Right cardiac atrium (tissue), 5 donors: Measurements from ENCODE around the gene COL4A1. TPM values are rescaled to one million over a fixed set of nuclear protein-coding genes. Genes with fewer than 3 reads are reported as not detected.

Experiments used
- ATAC-seq, 2 donors: fragments of 200-7000 bp; cut with Tn5 transposase; one replicate each; pipeline versions ENCODE4 v1.8.0 to v1.9.1; 2020; ENCODE audit warnings: moderate library complexity in 2 of 2, mild to moderate bottlenecking in 1 of 2
- DNase-seq, 3 donors: peaks; one replicate each; pipeline ENCODE4 v3.0.0-alpha.2; 2020
- H3K27ac ChIP-seq: one replicate; pipeline ENCODE4 v1.5.1; 2013; ENCODE audit warnings: mild to moderate bottlenecking, low read length, control low read depth, moderate library complexity
- H3K27me3 ChIP-seq: one replicate; pipeline ENCODE4 v1.6.1; 2013; ENCODE audit not compliant: control insufficient read depth, insufficient read depth
- H3K4me1 ChIP-seq: one replicate; pipeline ENCODE4 v1.6.1; 2013; ENCODE audit warnings: low read length; ENCODE audit not compliant: control insufficient read depth, insufficient read depth
- H3K4me3 ChIP-seq: one replicate; pipeline ENCODE4 v1.5.1; 2013; ENCODE audit warnings: low read length, control low read depth
- H3K9me3 ChIP-seq: one replicate; pipeline ENCODE4 v1.6.1; 2013; ENCODE audit warnings: low read length; ENCODE audit not compliant: control insufficient read depth
- WGBS: extraction: QIAGEN DNeasy Blood & Tissue Kit; methylation state at CpG from one replicate; pipeline ENCODE4 v1.1.7; 2013; 5-methylcytosine and 5-hydroxymethylcytosine counted together
- intact Hi-C, 4 donors: fragments of 100-400 bp; cut with DNase I; formaldehyde crosslinking; loops; one replicate each; pipeline versions ENCODE4 v1.11.0 to v1.14.0; 2022 to 2023
- polyA plus RNA-seq: library from polyadenylated mRNA; stranded (reverse); fragments of 200-250 nt; gene quantifications from one replicate; pipeline ENCODE4 v1.2.3, GENCODE V29; 2013
- total RNA-seq, 4 donors: library from RNA; stranded (reverse); fragmentation: NEBNext Ultra II Directional; extraction: Animal tissue kit (Norgen Biotek cat#: 25700); gene quantifications; one replicate each; pipeline ENCODE4 v1.2.1, GENCODE V29; 2021
- donor health status: healthy with polysubstance abuse.
- donor health status: DM: no; HTN: yes; CAD: no.
- donor health status: DM: no; HTN: no; CAD: no.
- donor health status: DM: no; HTN: yes; CAD: no; lungs with severe emphysema.
- donor health status: DM: yes; HTN: yes; CAD: no.

The COL4A1 gene
- total and polyA plus RNA-seq, 5 donors, result 69.8 to 267 (median 102) TPM

DNA sequence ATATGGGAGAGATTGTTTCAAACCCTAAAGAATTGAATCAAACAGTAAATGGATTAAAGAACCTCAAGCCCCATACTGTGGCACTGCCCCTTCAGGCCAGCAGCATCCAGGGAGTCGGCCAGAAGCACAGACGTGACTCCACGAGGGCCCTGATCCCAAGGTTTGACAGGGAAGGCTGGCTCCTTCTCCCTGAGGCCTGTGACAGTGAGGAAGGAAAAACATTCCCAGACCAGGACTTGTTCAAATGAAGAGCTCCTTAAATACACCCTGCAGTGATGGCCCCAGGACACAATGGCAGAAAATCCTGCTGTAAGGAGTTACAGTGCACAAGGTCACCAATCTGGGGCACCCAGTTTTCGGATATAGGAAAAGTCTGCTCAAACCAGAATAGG, 91.0 kb downstream of the COL4A1 start:
- ATAC-seq, result peak in 1 of 2 donors; percentile 22
- no peaks in the 10 kb centered on the region for H3K27me3 ChIP-seq
- intact Hi-C loops, result loop anchor here in 1 of 4 donors (10.0 kb wide), 1 partner anchor 219 kb away; no protein-coding TSS in a partner anchor
- peak overlapping the region; percentile 69 for H3K27ac ChIP-seq
- WGBS, result 33% methylated on average over 4 of the region's 4 CpGs
- DNase-seq, result no peak
- no peak overlapping the region for H3K4me3 ChIP-seq
- peaks cover 23% of the 10 kb centered on the region for H3K4me1 ChIP-seq
- H3K9me3 ChIP-seq, result no peaks in the 10 kb centered on the region

DNA sequence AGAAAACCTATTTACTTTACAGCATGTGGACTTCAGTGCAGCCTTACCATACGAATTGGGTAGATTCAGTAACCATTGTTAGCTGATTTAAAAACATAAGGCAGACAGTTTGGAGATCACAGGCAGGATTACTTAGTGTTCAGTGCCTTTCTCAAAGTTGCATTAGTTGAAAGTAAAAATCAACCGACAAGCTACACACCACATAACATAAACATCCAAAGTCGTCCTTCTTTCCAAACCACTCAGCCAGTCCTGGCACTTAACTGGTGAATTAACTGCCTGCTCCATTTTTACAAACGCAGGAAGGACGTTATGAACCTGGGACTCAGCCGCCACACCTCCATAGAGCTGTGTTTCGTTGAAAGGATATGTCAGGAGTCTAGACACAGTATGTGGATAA, 91.4 kb downstream of the COL4A1 start:
- H3K27ac ChIP-seq, result peak overlapping the region; percentile 69
- H3K27me3 ChIP-seq, result no peaks in the 10 kb centered on the region
- H3K4me3 ChIP-seq, result no peak overlapping the region
- no peaks in the 10 kb centered on the region for H3K9me3 ChIP-seq
- 47% methylated on average over 7 of the region's 7 CpGs for WGBS
- no peak for DNase-seq
- intact Hi-C loops, result loop anchor here in 1 of 4 donors (10.0 kb wide), 1 partner anchor 219 kb away; no protein-coding TSS in a partner anchor
- H3K4me1 ChIP-seq, result peaks cover 20% of the 10 kb centered on the region
- no peak for ATAC-seq

DNA sequence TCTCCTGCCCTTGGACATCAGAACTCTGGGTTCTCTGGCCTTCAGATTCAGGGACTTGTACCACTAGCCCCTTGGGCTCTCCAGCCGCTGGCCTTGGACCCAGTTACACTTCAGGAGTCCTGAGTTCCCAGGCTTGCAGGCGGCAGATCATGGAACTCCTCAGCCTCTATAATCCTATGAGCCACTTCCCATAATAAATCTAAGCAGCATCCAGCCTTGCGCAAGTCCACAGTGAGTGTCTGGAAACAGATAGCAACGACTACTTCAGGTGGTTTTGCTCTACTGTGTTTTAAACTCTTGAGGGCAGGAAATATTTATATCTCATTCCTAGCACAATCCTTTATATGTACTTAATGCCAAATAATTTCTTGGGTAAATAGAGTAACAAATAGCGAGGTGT, 92.3 kb downstream of the COL4A1 start:
- 92% methylated on average over 5 of the region's 5 CpGs for WGBS
- H3K27me3 ChIP-seq, result no peaks in the 10 kb centered on the region
- intact Hi-C loops, result loop anchor here in 1 of 4 donors (10.0 kb wide), 1 partner anchor 220 kb away; no protein-coding TSS in a partner anchor
- H3K4me1 ChIP-seq, result peaks cover 19% of the 10 kb centered on the region
- no peak overlapping the region for H3K27ac ChIP-seq
- no peak for ATAC-seq
- no peaks in the 10 kb centered on the region for H3K9me3 ChIP-seq
- no peak for DNase-seq
- H3K4me3 ChIP-seq, result no peak overlapping the region

DNA sequence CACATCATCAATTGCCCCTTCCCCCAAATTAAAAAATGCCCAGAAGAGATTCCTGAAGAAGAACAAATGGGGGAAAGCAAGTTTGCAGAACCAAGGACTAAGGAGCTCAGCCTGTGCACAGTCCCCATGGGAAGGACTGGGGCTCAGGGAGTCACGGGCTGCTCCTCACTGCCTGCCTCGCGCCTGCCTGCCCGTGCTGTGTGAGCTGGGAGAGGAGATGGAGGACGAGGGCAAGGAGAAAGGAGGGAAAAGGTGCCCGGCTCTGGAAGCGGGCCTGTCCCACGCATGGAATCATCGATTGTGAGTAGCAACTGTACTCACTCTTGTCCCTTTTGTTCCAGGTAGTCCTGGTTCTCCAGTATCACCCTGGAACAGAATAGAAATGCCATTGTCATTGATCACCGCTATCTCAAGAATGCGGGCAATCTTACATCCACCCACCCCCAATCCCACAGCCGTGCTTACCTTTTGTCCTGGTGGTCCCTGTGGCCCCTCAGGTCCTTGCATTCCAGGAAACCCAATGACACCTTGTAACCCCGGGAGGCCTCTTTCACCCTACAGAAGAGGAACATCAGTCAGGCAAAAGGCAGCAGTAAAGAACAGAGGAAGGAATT, 93.4 kb downstream of the COL4A1 start:
- ATAC-seq (no peak), DNase-seq (no peak)
- intact Hi-C loops, result loop anchor here in 1 of 4 donors (10.0 kb wide), 1 partner anchor 221 kb away; no protein-coding TSS in a partner anchor
- Histone ChIP-seq H3K9me3 (no peaks in the 10 kb centered on the region), H3K4me3 (no peak overlapping the region), H3K4me1 (peaks cover 15% of the 10 kb centered on the region), H3K27ac (no peak overlapping the region), H3K27me3 (no peaks in the 10 kb centered on the region)
- 73% methylated on average over 13 of the region's 13 CpGs for WGBS

DNA sequence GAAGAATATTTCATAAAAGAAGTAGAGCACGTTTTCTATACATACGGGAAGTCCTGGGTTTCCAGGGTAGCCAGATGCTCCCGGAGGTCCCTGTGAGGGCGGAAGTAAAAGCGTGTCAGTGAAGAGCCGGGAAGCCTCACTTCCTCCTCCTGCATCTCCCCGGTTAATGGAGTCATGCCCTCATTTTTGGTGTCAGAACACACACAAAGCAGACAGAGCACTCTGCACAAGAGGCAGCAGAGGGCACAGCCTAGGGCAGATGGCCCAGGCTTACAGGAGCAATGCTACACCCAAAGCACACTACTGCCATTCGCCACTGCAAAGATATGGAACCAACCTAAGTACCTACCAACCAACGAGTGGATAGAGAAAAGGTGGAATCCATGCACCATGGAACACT, 94.4 kb downstream of the COL4A1 start:
- 84% methylated on average over 9 of the region's 9 CpGs for WGBS
- no peak for DNase-seq
- no peak overlapping the region for H3K4me3 ChIP-seq
- H3K9me3 ChIP-seq, result no peaks in the 10 kb centered on the region
- no peaks in the 10 kb centered on the region for H3K27me3 ChIP-seq
- ATAC-seq, result no peak
- no peak overlapping the region for H3K27ac ChIP-seq
- intact Hi-C loops, result loop anchor here in 1 of 4 donors (10.0 kb wide), 1 partner anchor 222 kb away; no protein-coding TSS in a partner anchor
- peaks cover 11% of the 10 kb centered on the region for H3K4me1 ChIP-seq

DNA sequence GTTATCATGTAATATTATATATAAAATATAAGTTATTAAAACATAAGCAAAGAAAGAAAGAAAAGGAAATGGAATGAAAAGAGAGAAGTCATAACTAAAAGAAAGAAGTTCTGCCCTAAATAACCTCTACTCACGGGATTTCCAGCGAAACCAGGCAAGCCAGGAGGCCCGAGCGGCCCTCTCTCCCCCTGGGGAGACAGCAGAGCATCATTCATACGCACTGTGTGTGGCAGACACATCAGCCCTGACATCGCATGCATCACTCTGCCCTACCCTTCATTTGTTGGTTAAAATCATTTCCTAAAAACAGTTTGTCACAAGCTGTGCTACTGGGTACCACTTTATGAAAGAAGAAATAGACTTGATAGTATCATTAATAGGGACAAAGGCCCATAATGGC, 95.2 kb downstream of the COL4A1 start:
- intact Hi-C loops, result loop anchor here in 1 of 4 donors (10.0 kb wide), 1 partner anchor 223 kb away; no protein-coding TSS in a partner anchor
- DNase-seq (no peak), ATAC-seq (no peak)
- no peak overlapping the region for H3K4me3 ChIP-seq
- no peak overlapping the region for H3K27ac ChIP-seq
- H3K4me1 ChIP-seq, result peaks cover 7% of the 10 kb centered on the region
- WGBS, result 85% methylated on average over 6 of the region's 6 CpGs
- no peaks in the 10 kb centered on the region for H3K27me3 ChIP-seq
- no peaks in the 10 kb centered on the region for H3K9me3 ChIP-seq

DNA sequence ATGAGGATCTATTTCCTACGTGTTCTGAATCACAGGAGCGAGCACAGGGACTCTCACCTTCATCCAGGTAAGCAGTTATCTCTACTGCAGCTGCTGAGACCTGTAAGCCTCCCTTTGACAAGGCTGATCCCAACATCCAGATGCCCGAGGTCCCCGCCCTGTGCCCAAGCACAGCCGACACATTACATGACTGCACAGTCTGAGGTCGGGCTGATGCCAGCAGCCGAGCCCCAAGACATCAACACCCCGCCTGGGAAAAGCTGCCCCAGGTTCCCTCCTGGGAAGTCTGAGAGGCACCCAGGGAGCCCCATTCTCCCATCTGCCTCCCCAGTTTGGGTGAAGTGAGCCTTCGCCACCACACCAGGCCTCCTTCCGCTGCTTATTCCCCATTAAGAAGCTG, 95.9 kb downstream of the COL4A1 start:
- no peak for DNase-seq
- WGBS, result 96% methylated on average over 10 of the region's 10 CpGs
- no peak for ATAC-seq
- H3K27ac ChIP-seq, result no peak overlapping the region
- no peaks in the 10 kb centered on the region for H3K27me3 ChIP-seq
- no peak overlapping the region for H3K4me3 ChIP-seq
- H3K9me3 ChIP-seq, result no peaks in the 10 kb centered on the region
- H3K4me1 ChIP-seq, result peaks cover 4% of the 10 kb centered on the region
- intact Hi-C loops, result loop anchor here in 1 of 4 donors (10.0 kb wide), 1 partner anchor 224 kb away; no protein-coding TSS in a partner anchor

DNA sequence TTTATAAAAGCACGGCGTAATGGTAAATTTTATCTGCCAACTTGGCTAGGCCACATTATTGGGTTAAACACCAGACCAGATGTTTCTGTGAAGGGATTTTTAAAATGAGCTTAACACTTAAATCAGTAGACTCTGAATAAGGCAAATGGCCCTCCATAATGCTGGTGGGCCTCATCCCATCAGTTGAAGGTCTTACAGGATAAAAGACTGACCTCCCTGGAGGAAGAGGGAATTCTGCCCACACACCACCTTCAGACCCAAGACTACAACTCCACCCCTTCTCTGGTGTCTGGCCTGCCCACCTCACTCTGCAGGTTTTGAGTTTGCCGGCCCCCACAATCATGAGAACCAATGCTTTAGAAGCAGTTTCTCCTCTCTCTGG, 96.4 kb downstream of the COL4A1 start:
- no peaks in the 10 kb centered on the region for H3K9me3 ChIP-seq
- no peak overlapping the region for H3K4me3 ChIP-seq
- H3K27ac ChIP-seq, result no peak overlapping the region
- no peaks in the 10 kb centered on the region for H3K27me3 ChIP-seq
- intact Hi-C loops, result loop anchor here in 1 of 4 donors (10.0 kb wide), 1 partner anchor 224 kb away; no protein-coding TSS in a partner anchor
- DNase-seq, result no peak
- 93% methylated on average over 3 of the region's 3 CpGs for WGBS
- no peak for ATAC-seq
- H3K4me1 ChIP-seq, result no peaks in the 10 kb centered on the region

DNA sequence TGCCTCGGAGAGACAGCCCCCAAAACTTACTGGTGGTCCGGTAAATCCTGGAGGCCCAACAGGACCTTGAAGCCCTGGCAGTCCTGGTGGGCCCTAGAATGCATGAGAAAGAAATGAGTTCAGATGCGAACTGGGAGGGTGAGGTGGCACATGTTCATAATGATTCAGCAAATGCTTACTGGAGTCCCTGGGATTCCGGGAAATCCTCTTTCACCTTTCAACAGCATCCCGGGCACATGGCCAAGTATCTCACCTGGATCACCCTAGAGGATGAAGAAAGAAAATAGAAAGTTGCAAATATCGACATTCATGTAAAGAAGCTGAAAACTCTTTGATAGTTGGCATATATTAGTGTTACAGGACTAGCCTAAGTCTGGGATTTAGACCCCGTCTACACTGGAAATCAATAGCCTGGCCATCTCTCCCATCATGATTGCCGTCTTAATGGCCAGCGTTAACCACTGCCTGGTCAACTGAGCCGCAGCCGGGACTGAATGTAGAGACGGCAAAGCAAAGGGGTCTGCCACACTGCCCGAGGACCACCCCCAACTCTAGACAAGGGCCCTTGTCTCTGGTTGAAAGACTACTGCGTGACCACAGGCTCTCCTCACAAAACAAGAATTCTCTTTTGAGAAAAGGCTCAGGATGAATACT, 96.9 kb downstream of the COL4A1 start:
- no peak for ATAC-seq
- H3K9me3 ChIP-seq, result no peaks in the 10 kb centered on the region

DNA sequence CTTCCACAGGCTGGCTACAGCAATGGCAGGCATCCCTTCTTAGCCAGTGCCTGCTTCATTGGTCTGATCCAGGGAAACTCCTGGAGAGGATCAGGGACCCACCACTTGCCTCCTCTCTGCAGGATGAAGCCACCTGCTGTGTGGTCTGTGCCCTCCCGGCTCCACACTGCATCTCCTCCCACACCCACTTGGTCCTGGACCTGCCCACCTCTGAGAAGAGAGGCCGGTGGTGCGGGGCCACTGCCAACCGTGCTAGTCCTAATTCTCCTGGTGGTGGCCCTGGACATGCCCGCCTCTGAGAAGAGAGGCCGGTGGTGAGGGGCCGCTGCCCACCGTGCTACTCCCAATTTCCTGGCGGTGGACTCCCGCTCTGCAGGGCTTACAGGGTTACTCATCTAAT, 98.8 kb downstream of the COL4A1 start:
- Histone ChIP-seq H3K4me3 (no peak overlapping the region), H3K9me3 (no peaks in the 10 kb centered on the region), H3K27me3 (no peaks in the 10 kb centered on the region), H3K27ac (no peak overlapping the region), H3K4me1 (no peaks in the 10 kb centered on the region)
- WGBS, result 96% methylated on average over 10 of the region's 10 CpGs
- intact Hi-C loops, result no loop called here
- DNase-seq (no peak), ATAC-seq (peak; percentile 8 to 38)

More for the DNA sequence above, 96.9 kb downstream of the COL4A1 start:
- H3K27me3 ChIP-seq, result no peaks in the 10 kb centered on the region
- H3K4me1 ChIP-seq, result no peaks in the 10 kb centered on the region
- no peak overlapping the region for H3K4me3 ChIP-seq
- no peak overlapping the region for H3K27ac ChIP-seq
- DNase-seq, result no peak
- WGBS, result 82% methylated on average over 14 of the region's 14 CpGs
- intact Hi-C loops, result loop anchor here in 1 of 4 donors (10.0 kb wide), 1 partner anchor 225 kb away; no protein-coding TSS in a partner anchor

DNA sequence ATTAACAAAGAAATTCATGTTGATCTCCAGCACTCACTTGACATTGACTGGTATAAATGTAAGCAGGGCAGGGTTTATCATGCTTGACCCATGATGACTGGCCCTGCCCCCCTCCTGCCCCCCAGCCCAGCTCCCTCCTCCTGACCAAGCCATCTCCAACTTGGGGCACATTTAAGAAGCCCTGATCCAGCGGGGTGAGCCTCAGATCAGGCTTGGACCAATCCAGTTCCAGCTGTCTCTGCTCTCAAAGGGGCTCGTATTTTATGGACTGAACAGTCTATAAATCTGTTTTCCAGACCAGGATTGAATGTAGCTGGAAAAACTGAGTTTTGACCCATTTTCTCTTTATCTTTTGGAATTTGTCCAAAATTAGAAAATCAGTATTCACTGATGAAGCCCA, 100.0 kb downstream of the COL4A1 start:
- Histone ChIP-seq H3K4me1 (no peaks in the 10 kb centered on the region), H3K27me3 (no peaks in the 10 kb centered on the region), H3K4me3 (no peak overlapping the region), H3K27ac (no peak overlapping the region), H3K9me3 (no peaks in the 10 kb centered on the region)
- WGBS, result 65% methylated on average over 2 of the region's 2 CpGs
- intact Hi-C loops, result no loop called here
- no peak for ATAC-seq
- no peak for DNase-seq
